HCT116 (cell line): Measurements from ENCODE around the gene CCDC32.

Experiments used
- CTCF ChIP-seq, 3 experiments: fragments of 200-600 bp in 1 of 3; sonication (generic) in 1 of 3; IDR thresholded peaks in 2 of 3; conservative IDR thresholded peaks in 1 of 3; 2 replicates each; pipeline ENCODE4 v1.5.1; 2012 to 2017; ENCODE audit warnings: low read depth in 2 of 3, low read length in 2 of 3, antibody characterized with exemption in 1 of 3, borderline replicate concordance in 1 of 3, control low read depth in 1 of 3, mild to moderate bottlenecking in 1 of 3, mixed read lengths in 1 of 3, mixed run types in 1 of 3, moderate library complexity in 1 of 3; ENCODE audit not compliant: insufficient read depth in 1 of 3
- EZH2 ChIP-seq: fragments of 200-600 bp; sonication (generic); IDR thresholded peaks from 2 replicates; pipeline ENCODE4 v1.6.1; 2017; ENCODE audit warnings: antibody characterized with exemption, mixed run types
- MAX ChIP-seq: IDR thresholded peaks from 2 replicates; pipeline ENCODE4 v1.6.1; 2012
- POLR2A ChIP-seq: IDR thresholded peaks from 2 replicates; pipeline ENCODE4 v1.7.0; 2011; ENCODE audit warnings: borderline replicate concordance; ENCODE audit not compliant: insufficient read depth, insufficient read length; ENCODE audit errors: extremely low read depth
- POLR2AphosphoS5 ChIP-seq: IDR thresholded peaks from 2 replicates; pipeline ENCODE4 v1.6.1; 2011; ENCODE audit warnings: mild to moderate bottlenecking, low read depth, low read length, moderate library complexity
- SIN3A ChIP-seq: IDR thresholded peaks from 2 replicates; pipeline ENCODE4 v1.6.1; 2012; ENCODE audit warnings: low read depth
- SRF ChIP-seq: IDR thresholded peaks from 2 replicates; pipeline ENCODE4 v1.6.1; 2012; ENCODE audit warnings: low read depth
- ZBTB33 ChIP-seq: IDR thresholded peaks from 2 replicates; pipeline ENCODE4 v1.6.1; 2011; ENCODE audit warnings: mild to moderate bottlenecking, low read length, moderate library complexity; ENCODE audit not compliant: insufficient replicate concordance; ENCODE audit errors: extremely low read depth
- ZNF274 ChIP-seq: fragments of 200-500 bp; sonication (Bioruptor generic); IDR thresholded peaks from 2 replicates; pipeline ENCODE4 v1.6.1; 2014; ENCODE audit warnings: mild to moderate bottlenecking, low read depth, low read length, inconsistent platforms

- TF ChIP-seq EZH2 (no peak), POLR2A (no peak), SIN3A (no peak), MAX (no peak), CTCF (IDR thresholded peaks at IDR 0.05 in 2 of 3, conservative IDR thresholded peaks at IDR 0.05 in 1 of 3; ENCODE audit: borderline replicate concordance in 1 of 3, insufficient read depth in 1 of 3, low read depth in 2 of 3, low read length in 2 of 3) (peak in 2 of 3 experiments; percentile 27 to 31; a peak in 2 of 6 replicates), SRF (no peak), ZBTB33 (no peak), POLR2AphosphoS5 (no peak), ZNF274 (no peak)
Measured at GRCh38 chr15:40545457-40545856, 19.4 kb downstream of the CCDC32 start.
